Smooth muscle cell of trachea (primary cell): ENCODE data around the gene SDHC. TPM values are rescaled to one million over a fixed set of nuclear protein-coding genes. Genes with fewer than 3 reads are reported as not detected.

ENCODE experiments used
- total RNA-seq: library from RNA; depleted of rRNA; stranded (reverse); fragments of >200 nt; gene quantifications from 2 replicates; pipeline ENCODE4 v1.2.1, GENCODE V29; 2014

The SDHC gene
- total RNA-seq, result 29.6 and 38.7 TPM in 2 replicates

DNA sequence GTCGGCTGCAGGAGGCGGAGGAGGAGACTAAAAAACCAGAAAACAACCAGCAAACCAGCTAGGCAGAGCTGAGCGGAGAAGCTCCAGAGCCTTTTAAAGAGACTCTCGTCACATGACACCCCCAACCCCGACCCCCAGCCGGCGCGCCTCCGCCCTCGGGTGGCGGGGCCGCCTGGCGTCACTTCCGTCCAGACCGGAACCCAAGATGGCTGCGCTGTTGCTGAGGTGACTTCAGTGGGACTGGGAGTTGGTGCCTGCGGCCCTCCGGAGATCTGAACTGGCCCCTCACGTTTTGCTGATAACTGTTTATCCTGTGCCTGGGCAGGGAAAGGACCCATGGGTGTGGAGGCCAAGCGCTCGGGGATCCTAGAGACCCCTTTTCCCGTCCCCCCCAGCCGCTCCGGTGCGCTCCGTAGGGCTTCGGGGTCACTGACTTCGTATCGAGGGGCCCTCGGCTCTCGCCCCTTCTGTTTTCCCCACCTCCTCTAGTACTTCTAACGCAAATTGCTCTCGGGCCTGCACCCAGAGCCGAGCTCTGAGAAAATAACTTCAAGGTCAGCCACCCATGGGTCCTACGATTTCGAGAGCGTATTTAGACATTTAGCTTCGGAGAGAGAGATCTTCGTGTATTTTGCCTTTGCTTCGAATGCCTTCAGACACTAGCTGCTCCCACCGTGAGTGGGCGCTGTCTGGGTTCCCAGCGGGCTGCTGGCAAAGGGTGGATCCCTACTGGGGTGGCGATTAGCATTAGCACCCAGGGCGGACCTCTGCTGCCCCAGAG is at the start of gene SDHC:
Gene SDHC (plus strand): TSS at position 181 of the 781 bp plus-strand sequence. CDS start 25 bp downstream, at position 206.

DNA sequence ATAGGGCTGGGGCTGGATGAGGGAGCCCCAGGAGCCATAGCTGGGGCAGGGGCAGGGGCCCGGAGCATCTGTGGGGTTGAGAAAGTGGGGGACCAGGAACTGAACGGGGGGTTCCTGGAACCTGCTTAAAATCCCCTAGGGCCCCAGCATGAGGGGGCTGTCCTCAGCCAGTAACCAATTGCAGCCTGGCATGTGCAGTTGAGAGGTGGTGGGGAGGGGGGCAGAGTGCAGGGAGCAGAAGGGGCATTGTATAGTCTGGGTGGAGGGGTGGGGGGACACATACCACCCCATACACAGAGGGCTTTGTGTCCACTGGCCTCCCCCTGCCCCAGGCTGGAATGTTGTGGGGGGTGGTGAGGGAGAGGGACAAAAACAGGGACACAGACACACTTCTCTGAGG is 4.3 kb upstream of the SDHC start, which contains the start of gene MPZ:
Gene MPZ (minus strand): TSS at position 101 of the 400 bp plus-strand sequence. CDS start 63 bp downstream, at position 38.

GRCh38 chr1:161367684-161368400 is 53.7 kb downstream of the SDHC start, which contains the start of gene CFAP126:
Gene CFAP126, minus strand, starts transcription at chr1:161367876. Its CDS starts 8 bp downstream, at chr1:161367868.

Other genes with a start within 250 kb of the SDHC start
- not detected in 2 replicates for gene ARHGAP30, start 244.5 kb upstream of the SDHC start, total RNA-seq
- gene NECTIN4, start 224.8 kb upstream of the SDHC start, total RNA-seq, result under 0.01 and 0.17 TPM in 2 replicates
- gene KLHDC9, start 216.0 kb upstream of the SDHC start, total RNA-seq, result 1.9 and 4.5 TPM in 2 replicates
- gene PFDN2, start 196.3 kb upstream of the SDHC start, total RNA-seq, result 17.0 and 36.5 TPM in 2 replicates
- 21.4 and 40.4 TPM in 2 replicates for gene NIT1, start 196.3 kb upstream of the SDHC start, total RNA-seq
- gene DEDD, start 181.7 kb upstream of the SDHC start, total RNA-seq, result 29.4 and 35.9 TPM in 2 replicates
- gene UFC1, start 160.4 kb upstream of the SDHC start, total RNA-seq, result 85.7 and 91.3 TPM in 2 replicates
- 10.9 and 12.6 TPM in 2 replicates for gene USP21, start 154.9 kb upstream of the SDHC start, total RNA-seq
- gene PPOX, start 148.0 kb upstream of the SDHC start, total RNA-seq, result 7.8 and 14.3 TPM in 2 replicates
- 13.8 and 18.0 TPM in 2 replicates for gene B4GALT3, start 136.9 kb upstream of the SDHC start, total RNA-seq
- 2.3 and 3.1 TPM in 2 replicates for gene ADAMTS4, start 115.3 kb upstream of the SDHC start, total RNA-seq
- gene NDUFS2, start 112.0 kb upstream of the SDHC start, total RNA-seq, result 180 and 202 TPM in 2 replicates
- 0.58 TPM in 1 of 2 replicates, not detected in the other for gene FCER1G, start 99.1 kb upstream of the SDHC start, total RNA-seq
- gene APOA2, start 90.8 kb upstream of the SDHC start, total RNA-seq, result not detected in 2 replicates
- 10.5 and 13.6 TPM in 2 replicates for gene TOMM40L, start 88.3 kb upstream of the SDHC start, total RNA-seq
- not detected in 2 replicates for gene NR1I3, start 76.2 kb upstream of the SDHC start, total RNA-seq
- gene PCP4L1, start 55.6 kb upstream of the SDHC start, total RNA-seq, result not detected in 2 replicates
- gene MPZ, start 4.4 kb upstream of the SDHC start, total RNA-seq, result 0.87 and 0.99 TPM in 2 replicates
- not detected in 2 replicates for gene CFAP126, start 53.5 kb downstream of the SDHC start, total RNA-seq
- gene FCGR2A, start 191.1 kb downstream of the SDHC start, total RNA-seq, result 4.1 and 5.6 TPM in 2 replicates
- gene HSPA6, start 210.2 kb downstream of the SDHC start, total RNA-seq, result 4.7 and 6.5 TPM in 2 replicates
- not detected in 2 replicates for gene FCGR3A, start 235.4 kb downstream of the SDHC start, total RNA-seq